GM23248 (cell line): Measurements from ENCODE around the gene CEP192.

Experiments used
- EZH2 ChIP-seq: fragments of 200-600 bp; sonication (generic); IDR thresholded peaks from 2 replicates; pipeline ENCODE4 v1.6.1; 2018; ENCODE audit warnings: antibody characterized with exemption, mild to moderate bottlenecking; ENCODE audit not compliant: insufficient read depth, poor library complexity, severe bottlenecking
- EZH2phosphoT487 ChIP-seq: fragments of 200-600 bp; sonication (generic); IDR thresholded peaks from 2 replicates; pipeline ENCODE4 v1.6.1; 2018; ENCODE audit warnings: antibody characterized with exemption, moderate library complexity, mild to moderate bottlenecking, low read depth; ENCODE audit not compliant: insufficient read depth

GRCh38 chr18:13131283-13131682 is 140.1 kb downstream of the CEP192 start:
- TF ChIP-seq EZH2 (no peak), EZH2phosphoT487 (no peak)
